HepG2 (cell line): ENCODE data around the gene FSD2. TPM values are rescaled to one million over a fixed set of nuclear protein-coding genes. Genes with fewer than 3 reads are reported as not detected.

ENCODE experiments used
- ATAC-seq: fragments of 200-7000 bp; cut with Tn5 transposase; 3 replicates; pipeline ENCODE4 v1.9.1; 2020; ENCODE audit warnings: mild to moderate bottlenecking, moderate library complexity
- BruUV-seq: library from RNA; stranded (reverse); fragments of 400-500 nt; replicated peaks from 2 replicates; lab custom pipeline; 2021; lab: Mats Ljungman, UMichigan
- CTCF ChIA-PET: fragments of 300-600 bp; formaldehyde crosslinking; extraction: SDS; loops from one replicate; lab custom pipeline; 2021; ENCODE audit warnings: low total read pairs, inconsistent platforms, low intra/inter-chr PET ratio; lab: Yijun Ruan, JAX
- POLR2A ChIA-PET: fragments of 350-600 bp; sonication (Branson Sonifier 250); formaldehyde crosslinking; loops from one replicate; lab custom pipeline; 2020; ENCODE audit warnings: antibody characterized with exemption, inconsistent platforms; lab: Yijun Ruan, JAX
- DNase-seq: peaks from one replicate; pipeline ENCODE4 v3.0.0-alpha.2; 2015; ENCODE audit warnings: low spot score
- FAIRE-seq: peaks from 3 replicates; lab custom pipeline; 2011; peaks lifted over from hg19 to GRCh38; lab: Jason Lieb, UNC
- H2AFZ ChIP-seq: one replicate; pipeline ENCODE4 v1.6.1; 2011; ENCODE audit warnings: low read length, inconsistent platforms
- H3K27ac ChIP-seq: fragments of 300-600 bp; 3 replicates; pipeline ENCODE4 v1.8.0; 2011; ENCODE audit warnings: mixed run types, mild to moderate bottlenecking, mixed read lengths, low read length, inconsistent platforms; ENCODE audit not compliant: insufficient read depth; ENCODE audit errors: extremely low read length
- H3K27me3 ChIP-seq, 2 experiments: fragments of 200-600 bp in 1 of 2; 2 replicates in 1 of 2; 3 replicates in 1 of 2; pipeline versions ENCODE4 v1.6.0 to v1.8.0; 2011; ENCODE audit warnings: low read length in 2 of 2, mild to moderate bottlenecking in 2 of 2, moderate library complexity in 2 of 2, inconsistent platforms in 1 of 2; ENCODE audit not compliant: insufficient read depth in 2 of 2, control insufficient read depth in 1 of 2
- H3K36me3 ChIP-seq, 2 experiments: fragments of 200-600 bp in 1 of 2; replicated peaks in 1 of 2; 2 replicates in 1 of 2; 3 replicates in 1 of 2; pipeline versions ENCODE4 v1.5.1 to v1.8.0; 2011; ENCODE audit warnings: low read length in 2 of 2, inconsistent platforms in 1 of 2; ENCODE audit not compliant: insufficient read depth in 2 of 2, control insufficient read depth in 1 of 2
- H3K4me1 ChIP-seq: 2 replicates; pipeline ENCODE4 v1.5.1; 2012; ENCODE audit warnings: low read length, inconsistent platforms; ENCODE audit not compliant: insufficient read depth
- H3K4me2 ChIP-seq: 2 replicates; pipeline ENCODE4 v1.6.0; 2011; ENCODE audit warnings: low read depth, low read length, inconsistent platforms
- H3K4me3 ChIP-seq, 3 experiments: fragments of 200-600 bp in 1 of 3; sonication (generic), shearing (Covaris generic) in 1 of 3; replicated peaks in 1 of 3; 2 replicates each; pipeline ENCODE4 v1.5.1; 2011 to 2016; ENCODE audit warnings: low read length in 3 of 3, inconsistent platforms in 2 of 3, low read depth in 2 of 3, mild to moderate bottlenecking in 2 of 3, control low read depth in 1 of 3, mixed read lengths in 1 of 3; ENCODE audit not compliant: insufficient read depth in 1 of 3
- H3K79me2 ChIP-seq: one replicate; pipeline ENCODE4 v1.6.1; 2011; ENCODE audit warnings: low read length, inconsistent platforms; ENCODE audit not compliant: insufficient read depth
- H3K9ac ChIP-seq: 2 replicates; pipeline ENCODE4 v1.6.0; 2011; ENCODE audit warnings: mild to moderate bottlenecking, low read depth, low read length, inconsistent platforms; ENCODE audit not compliant: insufficient read depth
- H3K9me3 ChIP-seq: 2 replicates; pipeline ENCODE4 v1.5.1; 2012; ENCODE audit warnings: mild to moderate bottlenecking, low read length
- H4K20me1 ChIP-seq: 2 replicates; pipeline ENCODE4 v1.6.0; 2011; ENCODE audit warnings: inconsistent platforms, mild to moderate bottlenecking, low read length, moderate library complexity; ENCODE audit not compliant: insufficient read depth
- CCAR2 ChIP-seq: fragments of 200-400 bp; formaldehyde crosslinking; optimal IDR thresholded peaks from 2 replicates; pipeline ENCODE3; 2018; ENCODE audit warnings: low read depth, mild to moderate bottlenecking, low read length, moderate library complexity
- CENPX ChIP-seq: sonication (generic); formaldehyde crosslinking; IDR thresholded peaks from 2 replicates; pipeline ENCODE4 v1.9.0; 2021; ENCODE audit warnings: mild to moderate bottlenecking, missing genetic modification reagents, moderate library complexity
- ERF ChIP-seq: IDR thresholded peaks from 2 replicates; pipeline ENCODE4 v1.6.1; 2018; ENCODE audit warnings: missing biosample characterization, missing genetic modification reagents
- ETV5 ChIP-seq: IDR thresholded peaks from 2 replicates; pipeline ENCODE4 v1.6.1; 2018; ENCODE audit warnings: missing biosample characterization, missing genetic modification reagents, inconsistent platforms, borderline replicate concordance
- GATAD1 ChIP-seq: IDR thresholded peaks from 2 replicates; pipeline ENCODE4 v1.6.1; 2016; ENCODE audit warnings: missing genetic modification reagents, missing compliant biosample characterization
- IRF1 ChIP-seq: sonication (generic); formaldehyde crosslinking; IDR thresholded peaks from 2 replicates; pipeline ENCODE4 v1.4.0; 2020; ENCODE audit warnings: low read depth, mild to moderate bottlenecking, missing genetic modification reagents
- MEIS1 ChIP-seq: sonication (generic); formaldehyde crosslinking; IDR thresholded peaks from 2 replicates; pipeline ENCODE4 v1.9.0; 2021; ENCODE audit warnings: mild to moderate bottlenecking, missing genetic modification reagents, moderate library complexity, borderline replicate concordance
- NFIB ChIP-seq: sonication (generic); formaldehyde crosslinking; IDR thresholded peaks from 2 replicates; pipeline ENCODE4 v1.9.0; 2021; ENCODE audit warnings: missing genetic modification reagents, mild to moderate bottlenecking, borderline replicate concordance
- NR2F2 ChIP-seq: IDR thresholded peaks from 2 replicates; pipeline ENCODE4 v1.6.1; 2012; ENCODE audit warnings: low read depth, inconsistent platforms, borderline replicate concordance
- RBM22 ChIP-seq: fragments of 200-400 bp; formaldehyde crosslinking; optimal IDR thresholded peaks from 2 replicates; pipeline ENCODE3; 2017; ENCODE audit warnings: mild to moderate bottlenecking, low read length, moderate library complexity
- SMAD3 ChIP-seq: sonication (generic); formaldehyde crosslinking; IDR thresholded peaks from 2 replicates; pipeline ENCODE4 v1.4.0; 2020; ENCODE audit warnings: missing genetic modification reagents
- ZKSCAN5 ChIP-seq: sonication (generic); formaldehyde crosslinking; IDR thresholded peaks from 2 replicates; pipeline ENCODE4 v1.5.1; 2020; ENCODE audit warnings: mild to moderate bottlenecking, missing genetic modification reagents
- ZNF558 ChIP-seq: sonication (generic); formaldehyde crosslinking; IDR thresholded peaks from 2 replicates; pipeline ENCODE4 v1.9.0; 2022; ENCODE audit warnings: mild to moderate bottlenecking, missing genetic modification reagents, borderline replicate concordance
- ZNF598 ChIP-seq: sonication (generic); formaldehyde crosslinking; IDR thresholded peaks from 2 replicates; pipeline ENCODE4 v1.5.1; 2020; ENCODE audit warnings: mild to moderate bottlenecking, missing genetic modification reagents, borderline replicate concordance
- ZNF704 ChIP-seq: sonication (generic); formaldehyde crosslinking; IDR thresholded peaks from 2 replicates; pipeline ENCODE4 v1.8.1; 2023; ENCODE audit warnings: mild to moderate bottlenecking, inconsistent platforms, moderate library complexity, missing genetic modification reagents, borderline replicate concordance
- ZNF781 ChIP-seq: sonication (generic); formaldehyde crosslinking; IDR thresholded peaks from 2 replicates; pipeline ENCODE4 v1.5.1; 2020; ENCODE audit warnings: borderline replicate concordance, mild to moderate bottlenecking, missing genetic modification reagents; ENCODE audit errors: not compliant biosample characterization
- WGBS: methylation state at CpG from one replicate; pipeline ENCODE4 v1.1.6; 2017; ENCODE audit warnings: low lambda C conversion rate; 5-methylcytosine and 5-hydroxymethylcytosine counted together
- in situ Hi-C: cut with HindIII; loops from 2 replicates; pipeline ENCODE4 v1.10.0; 2017; ENCODE audit warnings: low pct_unique_long_range_greater_than_20kb; ENCODE audit not compliant: extremely low pct_ligation_motif_present
- intact Hi-C: fragments of 100-400 bp; cut with micrococcal nuclease; formaldehyde crosslinking; loops from one replicate; pipeline ENCODE4 v1.10.0; 2022; ENCODE audit not compliant: unreplicated experiment
- polyA plus RNA-seq, 8 experiments: library from polyadenylated mRNA; depleted of rRNA in 3 of 8; stranded (reverse) in 7 of 8; unstranded in 1 of 8; fragments of >200 nt; fragmentation: Illumina TruSeq in 4 of 8; extraction: Trizol in 4 of 8; gene quantifications; 2 replicates each; pipeline versions ENCODE4 v1.2.1 to v1.2.3, GENCODE V29; 2011 to 2016; ENCODE audit warnings: low read depth in 4 of 8, missing spikeins in 1 of 8, mixed read lengths in 1 of 8; ENCODE audit not compliant: insufficient read depth in 1 of 8
- total RNA-seq, 5 experiments: library from RNA; depleted of rRNA; stranded (reverse); fragments of >200 nt; fragmentation: Illumina TruSeq; extraction: Trizol; gene quantifications; 2 replicates each; pipeline ENCODE4 v1.2.3, GENCODE V29; 2016; ENCODE audit warnings: low read depth in 1 of 5
- TF ChIP-seq, protein P1 (sequence below): sonication (generic); formaldehyde crosslinking; IDR thresholded peaks from 2 replicates; pipeline ENCODE4 v1.8.1; 2022; ENCODE audit warnings: mild to moderate bottlenecking, missing genetic modification reagents
- TF ChIP-seq, protein P2 (sequence below): sonication (generic); formaldehyde crosslinking; IDR thresholded peaks from 2 replicates; pipeline ENCODE4 v1.4.0; 2020; ENCODE audit warnings: missing genetic modification reagents

FSD2 gene
- total and polyA plus RNA-seq, 2 of the 13 experiments (the other 11 are each of a cell fraction or from before 2014, with no cell fraction given): not detected

DNA sequence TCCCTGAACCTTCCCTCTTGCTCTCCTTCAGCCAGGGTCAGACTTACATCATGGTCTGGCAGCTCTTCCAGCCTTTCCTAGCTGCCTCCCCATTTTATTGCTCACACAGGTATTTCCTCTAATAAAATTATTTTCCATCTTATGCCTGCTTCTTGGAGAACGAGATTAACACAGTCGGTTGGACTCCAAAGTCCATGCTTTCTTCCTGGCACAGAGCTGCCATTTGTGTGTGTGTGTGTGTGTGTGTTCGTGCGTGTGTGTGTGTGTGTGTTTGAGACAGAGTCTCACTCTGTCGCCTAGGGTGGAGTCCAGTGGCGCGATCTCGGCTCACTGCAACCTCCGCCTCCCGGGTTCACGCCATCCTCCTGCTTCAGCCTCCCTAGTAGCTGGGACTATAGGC lies 15.5 kb downstream of the FSD2 start:
- CTCF ChIA-PET: no interaction called here
- ATAC-seq: no peak

More for the DNA sequence above, 15.5 kb downstream of the FSD2 start:
- no peak overlapping the region for H3K9ac ChIP-seq
- TF ChIP-seq GATAD1 (CRISPR knock-in tag) (no peak), MEIS1 (CRISPR knock-in tag) (no peak), ERF (CRISPR knock-in tag) (no peak), ZNF781 (no peak), ZNF598 (CRISPR knock-in tag) (no peak), SMAD3 (CRISPR knock-in tag) (no peak), ZKSCAN5 (no peak), CENPX (no peak), NR2F2 (no peak), IRF1 (CRISPR knock-in tag) (no peak), CCAR2 (no peak), ZNF704 (CRISPR knock-in tag) (no peak), ETV5 (CRISPR knock-in tag) (no peak), NFIB (no peak), RBM22 (no peak), ZNF558 (CRISPR knock-in tag) (no peak)
- TF ChIP-seq, protein P1, sequence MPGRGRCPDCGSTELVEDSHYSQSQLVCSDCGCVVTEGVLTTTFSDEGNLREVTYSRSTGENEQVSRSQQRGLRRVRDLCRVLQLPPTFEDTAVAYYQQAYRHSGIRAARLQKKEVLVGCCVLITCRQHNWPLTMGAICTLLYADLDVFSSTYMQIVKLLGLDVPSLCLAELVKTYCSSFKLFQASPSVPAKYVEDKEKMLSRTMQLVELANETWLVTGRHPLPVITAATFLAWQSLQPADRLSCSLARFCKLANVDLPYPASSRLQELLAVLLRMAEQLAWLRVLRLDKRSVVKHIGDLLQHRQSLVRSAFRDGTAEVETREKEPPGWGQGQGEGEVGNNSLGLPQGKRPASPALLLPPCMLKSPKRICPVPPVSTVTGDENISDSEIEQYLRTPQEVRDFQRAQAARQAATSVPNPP: no peak
- TF ChIP-seq, protein P2, sequence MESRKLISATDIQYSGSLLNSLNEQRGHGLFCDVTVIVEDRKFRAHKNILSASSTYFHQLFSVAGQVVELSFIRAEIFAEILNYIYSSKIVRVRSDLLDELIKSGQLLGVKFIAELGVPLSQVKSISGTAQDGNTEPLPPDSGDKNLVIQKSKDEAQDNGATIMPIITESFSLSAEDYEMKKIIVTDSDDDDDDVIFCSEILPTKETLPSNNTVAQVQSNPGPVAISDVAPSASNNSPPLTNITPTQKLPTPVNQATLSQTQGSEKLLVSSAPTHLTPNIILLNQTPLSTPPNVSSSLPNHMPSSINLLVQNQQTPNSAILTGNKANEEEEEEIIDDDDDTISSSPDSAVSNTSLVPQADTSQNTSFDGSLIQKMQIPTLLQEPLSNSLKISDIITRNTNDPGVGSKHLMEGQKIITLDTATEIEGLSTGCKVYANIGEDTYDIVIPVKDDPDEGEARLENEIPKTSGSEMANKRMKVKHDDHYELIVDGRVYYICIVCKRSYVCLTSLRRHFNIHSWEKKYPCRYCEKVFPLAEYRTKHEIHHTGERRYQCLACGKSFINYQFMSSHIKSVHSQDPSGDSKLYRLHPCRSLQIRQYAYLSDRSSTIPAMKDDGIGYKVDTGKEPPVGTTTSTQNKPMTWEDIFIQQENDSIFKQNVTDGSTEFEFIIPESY (CRISPR knock-in tag): no peak
- TF ChIP-seq, all 625 proteins: peak for 0
- Histone ChIP-seq H2AFZ (no peak overlapping the region), H3K9me3 (no peaks in the 10 kb centered on the region), H4K20me1 (no peaks in the 10 kb centered on the region), H3K79me2 (no peaks in the 10 kb centered on the region), H3K36me3 (no peaks in the 10 kb centered on the region), H3K27ac (no peak overlapping the region), H3K4me2 (no peak overlapping the region), H3K4me1 (no peaks in the 10 kb centered on the region; the same call in 1 of the 2 replicates), H3K4me3 (no peak overlapping the region), H3K27me3 (no peaks in the 10 kb centered on the region; a peak in 1 of 5 replicates)
- in situ Hi-C loops (no loop called here), intact Hi-C loops (no loop called here)
- POLR2A ChIA-PET: no interaction called here
- DNase-seq (no peak), FAIRE-seq (no peak)
- no TSS peak for BruUV-seq
- WGBS: 55% methylated on average over 11 of the region's 11 CpGs
